HG02938 (cell line): ENCODE results near the gene HOXA5.

Experiments
- ATAC-seq: cut with Tn5 transposase; IDR thresholded peaks from one replicate; pipeline ENCODE4 v1.9.1; 2021; ENCODE audit warnings: mild to moderate bottlenecking, moderate library complexity; ENCODE audit not compliant: unreplicated experiment

The HOXA5 gene

GRCh38 chr7:27160546-27161213 lies 17.2 kb upstream of the HOXA5 start:
- peak; percentile 57 for ATAC-seq

DNA sequence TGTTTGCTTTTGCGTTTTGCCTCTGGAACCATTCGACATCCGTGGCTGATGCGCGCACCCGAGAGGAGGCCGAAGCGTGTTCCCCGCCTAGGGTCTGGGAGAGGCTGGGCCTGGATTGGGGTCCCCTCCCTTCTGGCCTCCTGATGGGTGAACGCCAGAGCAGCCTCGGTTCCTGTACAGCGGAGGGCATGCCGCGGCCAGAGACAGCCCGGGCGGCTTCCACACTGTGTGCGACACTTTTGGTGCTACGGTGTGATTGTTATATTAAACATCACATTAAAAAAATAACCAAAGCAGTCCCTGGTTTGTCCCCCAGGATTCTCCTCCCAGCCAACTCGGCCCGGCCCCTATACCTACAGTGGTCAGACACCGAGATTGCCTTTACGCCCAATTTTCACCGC lies 16.7 kb upstream of the HOXA5 start:
- ATAC-seq: peak; percentile 20

GRCh38 chr7:27159266-27160144 lies 16.0 kb upstream of the HOXA5 start:
- no peak for ATAC-seq

- no peak for ATAC-seq
Observed at GRCh38 chr7:27158436-27159265, 15.2 kb upstream of the HOXA5 start.

GRCh38 chr7:27157702-27158431 lies 14.4 kb upstream of the HOXA5 start:
- ATAC-seq: no peak

- ATAC-seq: no peak
Observed at GRCh38 chr7:27156916-27157701, 13.6 kb upstream of the HOXA5 start.

DNA sequence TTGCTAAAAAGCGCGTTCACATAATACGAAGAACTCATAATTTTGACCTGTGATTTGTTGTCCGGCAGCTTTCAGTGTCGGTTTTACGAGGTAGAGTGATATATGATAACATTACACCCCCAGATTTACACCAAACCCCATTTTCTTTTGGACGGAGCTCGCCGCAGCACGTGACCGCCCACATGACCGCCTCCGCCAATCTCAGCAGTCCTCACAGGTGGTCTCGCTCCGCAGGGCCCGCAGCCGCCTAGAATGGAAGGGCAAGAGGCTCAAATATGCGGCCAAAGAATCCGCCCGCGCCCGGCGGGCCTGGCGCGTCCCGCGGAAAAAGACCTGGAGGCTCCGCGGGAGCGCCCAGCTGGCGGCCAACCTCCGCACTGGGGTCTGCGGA lies 13.0 kb upstream of the HOXA5 start, which contains the start of gene HOXA7:
Gene HOXA7, minus strand, starts transcription at position 168 of the 391 bp plus-strand sequence. Its CDS starts 130 bp downstream, at position 38.
- ATAC-seq: no peak

DNA sequence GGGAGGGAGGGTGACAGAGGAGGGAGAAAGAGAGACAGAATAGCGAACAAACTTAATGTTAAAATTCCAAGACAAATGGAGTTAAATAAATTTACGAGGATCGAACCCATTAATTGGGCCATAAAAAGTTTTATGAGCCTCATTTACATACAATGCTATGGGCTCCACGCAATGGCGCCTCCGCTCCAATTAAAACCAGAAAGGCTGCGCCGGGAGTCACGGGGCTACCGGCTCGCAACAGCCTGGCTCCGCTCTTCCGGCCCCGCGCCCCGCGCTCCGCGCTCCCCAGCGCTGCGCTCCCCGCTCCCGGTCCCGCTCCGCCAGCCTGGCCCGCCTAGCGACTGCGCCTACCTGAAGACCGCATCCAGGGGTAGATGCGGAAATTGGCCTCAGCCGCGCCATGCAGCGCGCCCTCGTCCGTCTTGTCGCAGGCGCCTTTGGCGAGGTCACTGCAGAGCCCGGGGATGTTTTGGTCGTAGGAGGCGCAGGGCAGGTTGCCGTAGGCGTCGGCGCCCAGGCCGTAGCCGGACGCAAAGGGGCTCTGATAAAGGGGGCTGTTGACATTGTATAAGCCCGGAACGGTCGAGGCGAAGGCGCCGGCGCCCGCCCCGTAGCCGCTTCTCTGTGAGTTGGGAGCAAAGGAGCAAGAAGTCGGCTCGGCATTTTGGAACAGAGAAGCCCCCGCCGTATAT lies 12.5 kb upstream of the HOXA5 start:
- ATAC-seq: no peak

DNA sequence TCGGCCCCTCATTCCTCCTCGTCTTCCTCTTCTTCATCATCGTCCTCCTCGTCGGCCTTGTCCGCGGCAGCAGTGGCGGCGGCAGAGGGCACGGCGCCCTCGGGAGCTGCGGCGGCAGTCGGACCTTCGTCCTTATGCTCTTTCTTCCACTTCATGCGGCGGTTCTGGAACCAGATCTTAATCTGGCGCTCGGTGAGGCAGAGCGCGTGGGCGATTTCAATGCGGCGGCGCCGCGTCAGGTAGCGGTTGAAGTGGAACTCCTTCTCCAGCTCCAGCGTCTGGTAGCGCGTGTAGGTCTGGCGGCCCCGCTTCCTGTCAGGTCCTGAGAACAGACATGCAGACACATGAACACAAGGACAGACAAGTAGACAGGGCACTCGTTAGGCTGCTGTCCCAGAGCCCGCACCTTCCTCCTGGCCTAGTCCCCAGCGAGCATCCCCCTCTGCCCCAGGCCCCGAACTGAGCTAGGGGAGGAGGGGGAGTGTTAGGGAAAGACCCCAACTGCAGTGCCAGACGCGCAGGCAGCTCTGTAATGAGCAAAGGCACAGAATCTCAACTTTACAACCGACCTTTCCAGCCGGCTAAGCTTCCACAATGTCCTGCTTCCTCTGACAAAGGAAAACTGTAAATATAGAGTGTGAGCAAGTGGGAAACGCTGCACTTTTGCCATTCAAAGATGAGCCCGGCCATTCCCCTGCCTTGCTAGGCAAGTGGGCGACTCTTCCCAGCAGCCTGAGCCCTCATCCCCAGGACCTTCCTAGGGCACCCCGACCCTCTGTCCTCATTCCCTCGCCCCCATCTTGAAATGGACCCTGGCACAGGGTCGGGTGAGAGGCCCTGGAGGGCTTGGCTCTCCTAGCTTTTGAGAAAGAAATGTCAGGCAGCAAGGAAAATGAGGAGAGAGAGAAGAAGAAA lies 11.7 kb upstream of the HOXA5 start:
- ATAC-seq: no peak

GRCh38 chr7:27154369-27154768 lies 10.9 kb upstream of the HOXA5 start:
- no peak for ATAC-seq

GRCh38 chr7:27153526-27153925 lies 10.0 kb upstream of the HOXA5 start:
- ATAC-seq: no peak

DNA sequence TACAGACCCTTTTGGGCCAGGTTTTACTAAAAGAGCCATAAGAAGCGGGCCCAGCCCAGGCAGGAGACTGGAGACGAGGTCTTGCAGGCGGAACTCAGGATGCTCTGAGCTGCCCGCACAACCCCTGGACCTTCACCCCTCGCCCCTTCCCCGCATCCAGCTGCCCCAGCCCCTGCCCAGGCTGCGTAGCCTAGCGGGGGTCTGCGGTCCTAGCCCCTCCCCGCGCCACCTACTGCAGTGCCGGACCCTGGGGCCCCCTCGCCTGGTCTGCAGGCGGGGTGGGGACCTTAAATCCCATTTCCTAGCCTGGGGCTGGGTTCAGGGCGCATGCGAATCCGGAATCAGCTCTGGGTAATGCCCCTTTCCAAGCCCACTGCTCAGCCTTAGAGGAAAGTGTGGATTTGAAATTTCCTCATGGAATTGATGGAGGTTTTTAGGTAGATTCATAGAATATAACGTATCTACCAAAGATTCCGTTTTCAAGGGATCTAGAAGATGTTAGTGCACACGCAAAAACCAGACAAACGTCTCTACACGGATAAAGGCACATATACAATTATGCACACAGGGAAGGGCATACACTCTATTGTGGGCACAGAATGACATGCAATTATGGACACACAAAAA lies 9.4 kb upstream of the HOXA5 start:
- no peak for ATAC-seq

- no peak for ATAC-seq
Observed at GRCh38 chr7:27151931-27152815, 8.7 kb upstream of the HOXA5 start, which contains the start of gene HOXA3. Gene HOXA3 (minus strand): TSS chr7:27152583. CDS start chr7:27110640, 41,943 bp downstream.

DNA sequence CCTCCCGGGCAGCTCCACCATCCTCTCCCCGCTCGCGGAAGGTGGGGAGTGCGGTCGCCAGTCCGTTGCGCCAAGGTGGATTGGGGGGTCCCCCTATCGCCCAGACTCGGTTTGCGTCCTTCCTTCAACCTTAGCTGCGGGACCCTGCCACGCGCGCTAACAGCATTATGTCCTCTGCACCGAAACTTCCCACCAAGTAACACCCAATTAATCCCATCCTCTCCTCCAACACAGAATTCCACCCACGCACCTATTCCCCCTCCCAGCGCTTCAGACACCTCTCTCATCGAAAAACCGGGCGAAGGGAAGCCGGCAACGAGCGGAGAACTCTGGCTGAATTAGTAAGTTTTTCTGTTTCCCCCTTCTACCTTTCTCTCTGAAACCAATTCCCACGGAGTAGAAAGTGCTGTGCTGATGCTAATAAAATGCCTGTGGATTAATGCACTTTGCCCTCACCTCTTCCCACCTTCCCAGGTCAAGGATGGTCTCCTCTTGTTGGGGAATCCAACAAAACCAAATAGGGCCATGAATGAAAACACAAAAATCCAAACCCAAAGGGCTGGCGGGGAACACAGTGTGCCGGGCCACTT lies 8.0 kb upstream of the HOXA5 start:
- no peak for ATAC-seq

- ATAC-seq: peak; percentile 64
Observed at GRCh38 chr7:27150568-27151340, 7.3 kb upstream of the HOXA5 start.
